Measurements from ENCODE around the gene SOS1. TPM values are rescaled to one million over a fixed set of nuclear protein-coding genes. Genes with fewer than 3 reads are reported as not detected.
A peak's percentile ranks its signal among the peaks of the same experiment; 100 is the strongest.

Gene SOS1
- total RNA-seq, 2 donors from 2014 or later, result 35.0 to 54.1 TPM

DNA sequence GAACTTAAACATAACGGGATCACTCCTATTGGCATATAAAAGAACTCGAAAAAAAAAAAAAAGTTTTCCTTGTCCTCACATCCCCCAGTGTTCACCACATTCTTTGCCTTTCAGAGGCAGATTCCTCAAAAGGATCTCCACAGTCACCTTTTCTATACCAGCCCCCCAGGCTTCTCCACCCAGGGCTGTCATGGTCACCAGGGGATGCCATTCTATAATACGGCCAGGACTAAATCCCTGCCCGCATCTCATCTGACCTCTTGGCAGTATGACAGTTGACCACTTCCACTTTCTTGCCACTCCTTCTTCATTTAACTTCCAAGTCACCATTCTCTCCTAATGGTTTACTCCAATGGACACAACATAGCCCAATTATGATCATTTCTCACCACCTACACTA, 29.3 kb downstream of the SOS1 start:
- Histone ChIP-seq H3K27me3 (replicated peaks; ENCODE audit: insufficient read depth) (no peaks in the 10 kb centered on the region), H3K36me3 (no peaks in the 10 kb centered on the region), H3K9me3 (no peaks in the 10 kb centered on the region), H3K4me3 (no peak overlapping the region), H3K27ac (no peak overlapping the region), H3K4me1 (replicated peaks) (no peaks in the 10 kb centered on the region)
- intact Hi-C loops (cut with DNase I), result no loop called here
- TF ChIP-seq POLR2AphosphoS5 (IDR thresholded peaks at IDR 0.05) (no peak), POLR2A (IDR thresholded peaks at IDR 0.05) (no peak)
- TF ChIP-seq, protein P1, sequence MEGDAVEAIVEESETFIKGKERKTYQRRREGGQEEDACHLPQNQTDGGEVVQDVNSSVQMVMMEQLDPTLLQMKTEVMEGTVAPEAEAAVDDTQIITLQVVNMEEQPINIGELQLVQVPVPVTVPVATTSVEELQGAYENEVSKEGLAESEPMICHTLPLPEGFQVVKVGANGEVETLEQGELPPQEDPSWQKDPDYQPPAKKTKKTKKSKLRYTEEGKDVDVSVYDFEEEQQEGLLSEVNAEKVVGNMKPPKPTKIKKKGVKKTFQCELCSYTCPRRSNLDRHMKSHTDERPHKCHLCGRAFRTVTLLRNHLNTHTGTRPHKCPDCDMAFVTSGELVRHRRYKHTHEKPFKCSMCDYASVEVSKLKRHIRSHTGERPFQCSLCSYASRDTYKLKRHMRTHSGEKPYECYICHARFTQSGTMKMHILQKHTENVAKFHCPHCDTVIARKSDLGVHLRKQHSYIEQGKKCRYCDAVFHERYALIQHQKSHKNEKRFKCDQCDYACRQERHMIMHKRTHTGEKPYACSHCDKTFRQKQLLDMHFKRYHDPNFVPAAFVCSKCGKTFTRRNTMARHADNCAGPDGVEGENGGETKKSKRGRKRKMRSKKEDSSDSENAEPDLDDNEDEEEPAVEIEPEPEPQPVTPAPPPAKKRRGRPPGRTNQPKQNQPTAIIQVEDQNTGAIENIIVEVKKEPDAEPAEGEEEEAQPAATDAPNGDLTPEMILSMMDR (IDR thresholded peaks at IDR 0.05), result no peak
- 88% methylated on average over 4 of the region's 4 CpGs for WGBS
- no peak for DNase-seq (ENCODE audit: low spot score)

DNA sequence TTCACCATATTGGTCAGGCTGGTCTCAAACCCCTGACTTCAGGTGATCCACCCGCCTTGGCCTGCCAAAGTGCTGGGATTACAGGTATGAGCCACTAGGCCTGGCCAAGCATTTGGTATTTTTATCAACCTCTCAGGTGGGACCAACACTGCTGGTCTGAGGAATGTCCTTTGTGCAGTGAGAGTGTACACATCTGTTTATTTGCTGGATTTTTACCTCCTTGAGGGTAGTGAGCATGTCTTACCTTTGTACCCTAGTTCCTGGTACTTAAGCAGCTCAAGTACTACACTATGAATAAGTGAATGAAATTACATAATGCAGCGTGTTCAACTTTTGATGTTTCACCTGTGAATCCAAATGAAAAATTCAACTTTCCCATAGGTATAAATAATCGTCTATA, 29.8 kb downstream of the SOS1 start:
- DNase-seq (ENCODE audit: low spot score), result no peak
- intact Hi-C loops (cut with DNase I), result no loop called here
- Histone ChIP-seq H3K9me3 (no peaks in the 10 kb centered on the region), H3K27ac (no peak overlapping the region), H3K4me3 (no peak overlapping the region), H3K36me3 (no peaks in the 10 kb centered on the region), H3K4me1 (replicated peaks) (no peaks in the 10 kb centered on the region), H3K27me3 (replicated peaks; ENCODE audit: insufficient read depth) (no peaks in the 10 kb centered on the region)
- WGBS, result 94% methylated on average over 3 of the region's 3 CpGs
- TF ChIP-seq POLR2AphosphoS5 (IDR thresholded peaks at IDR 0.05), result no peak
- TF ChIP-seq POLR2A (IDR thresholded peaks at IDR 0.05), result no peak
- TF ChIP-seq, protein P1 (IDR thresholded peaks at IDR 0.05), result no peak

DNA sequence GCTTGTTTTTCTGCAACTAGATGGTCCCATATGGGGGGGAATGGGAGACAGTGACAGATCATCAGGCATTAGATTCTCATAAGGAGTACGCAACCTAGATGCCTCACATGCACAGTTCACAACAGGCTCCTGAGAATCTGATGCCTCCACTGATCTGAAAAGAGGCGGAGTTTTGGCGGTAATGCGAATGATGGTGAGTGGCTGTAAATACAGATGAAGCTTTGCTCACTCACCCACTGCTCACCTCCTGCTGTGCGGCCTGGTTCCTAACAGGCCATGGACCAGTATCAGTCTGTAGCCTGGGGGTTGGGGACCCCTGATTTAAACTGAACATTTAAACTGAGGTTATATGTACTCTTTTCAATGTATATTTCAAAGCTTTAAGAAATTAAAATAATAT, 40.7 kb downstream of the SOS1 start:
- 95% methylated on average over 5 of the region's 5 CpGs for WGBS
- Histone ChIP-seq H3K27ac (no peak overlapping the region), H3K36me3 (no peaks in the 10 kb centered on the region), H3K27me3 (replicated peaks; ENCODE audit: insufficient read depth) (no peaks in the 10 kb centered on the region), H3K4me1 (replicated peaks) (no peaks in the 10 kb centered on the region), H3K9me3 (no peaks in the 10 kb centered on the region), H3K4me3 (no peak overlapping the region)
- intact Hi-C loops (cut with DNase I), result no loop called here
- TF ChIP-seq, protein P1 (IDR thresholded peaks at IDR 0.05), result no peak
- TF ChIP-seq POLR2A (IDR thresholded peaks at IDR 0.05), result no peak
- TF ChIP-seq POLR2AphosphoS5 (IDR thresholded peaks at IDR 0.05), result no peak
- DNase-seq (ENCODE audit: low spot score), result no peak

DNA sequence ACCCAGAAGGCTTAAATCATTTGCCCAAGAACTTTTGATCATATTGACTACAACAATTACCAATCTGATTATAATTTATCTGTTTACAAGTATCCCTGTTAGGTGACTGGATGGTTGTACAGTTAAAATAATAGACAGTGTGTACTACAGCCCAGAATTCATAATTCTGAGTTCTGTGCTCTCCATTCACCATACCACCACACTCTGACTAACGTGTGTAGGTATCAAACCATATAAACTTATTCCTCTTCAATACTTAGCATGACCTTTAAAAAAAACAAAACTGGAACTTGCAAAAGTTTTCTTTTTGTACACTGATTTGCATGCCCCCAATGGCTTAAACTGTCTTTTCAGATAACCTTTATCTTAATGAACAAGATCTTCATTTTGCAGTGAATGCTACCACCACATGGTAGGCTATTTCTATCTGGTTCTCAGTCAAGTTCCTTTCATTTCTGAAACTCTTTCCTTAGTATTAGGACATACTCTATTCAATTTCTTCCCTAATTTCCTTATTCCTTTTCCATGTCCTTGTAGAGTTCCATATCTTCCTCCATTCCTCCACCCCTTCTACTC, 50.9 kb downstream of the SOS1 start:
- WGBS, result 97% methylated on average over 1 of the region's 1 CpG
- intact Hi-C loops (cut with DNase I), result loop anchor here (5.0 kb wide), 1 partner anchor 52 kb away; the partner anchor contains the start of gene SOS1
- H3K9me3 ChIP-seq, result no peaks in the 10 kb centered on the region
- no peak overlapping the region for H3K4me3 ChIP-seq
- H3K27ac ChIP-seq, result no peak overlapping the region
- no peaks in the 10 kb centered on the region for H3K27me3 ChIP-seq (replicated peaks; ENCODE audit: insufficient read depth)
- H3K36me3 ChIP-seq, result no peaks in the 10 kb centered on the region
- H3K4me1 ChIP-seq (replicated peaks), result no peaks in the 10 kb centered on the region
- TF ChIP-seq POLR2A (IDR thresholded peaks at IDR 0.05) (no peak), POLR2AphosphoS5 (IDR thresholded peaks at IDR 0.05) (no peak)
- TF ChIP-seq, protein P1 (IDR thresholded peaks at IDR 0.05), result no peak
- DNase-seq (ENCODE audit: low spot score), result no peak

DNA sequence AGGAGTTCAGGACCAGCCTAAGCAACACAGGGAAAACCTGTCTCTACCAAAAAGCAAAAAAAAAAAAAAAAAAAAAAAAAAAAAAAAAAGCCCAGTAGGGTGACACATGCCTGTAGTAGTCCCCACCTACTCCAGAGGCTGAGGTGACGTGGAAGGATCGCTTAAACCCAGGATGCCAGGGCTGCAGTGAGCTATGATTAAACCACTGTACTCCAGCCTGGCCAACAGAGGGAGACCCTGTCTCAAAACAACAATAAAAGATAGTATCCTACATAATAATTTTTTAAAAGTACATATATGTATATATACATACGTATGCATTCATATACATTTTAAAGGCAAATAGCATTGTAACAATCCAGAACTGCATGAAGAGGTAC, 51.7 kb downstream of the SOS1 start:
- Histone ChIP-seq H3K9me3 (no peaks in the 10 kb centered on the region), H3K27ac (peak overlapping the region in 1 of 2 donors; percentile 24), H3K4me1 (replicated peaks) (no peaks in the 10 kb centered on the region), H3K4me3 (no peak overlapping the region), H3K36me3 (no peaks in the 10 kb centered on the region), H3K27me3 (replicated peaks; ENCODE audit: insufficient read depth) (no peaks in the 10 kb centered on the region)
- intact Hi-C loops (cut with DNase I), result no loop called here
- WGBS, result 86% methylated on average over 3 of the region's 3 CpGs
- TF ChIP-seq POLR2A (IDR thresholded peaks at IDR 0.05) (no peak), POLR2AphosphoS5 (IDR thresholded peaks at IDR 0.05) (no peak)
- TF ChIP-seq, protein P1 (IDR thresholded peaks at IDR 0.05), result no peak
- DNase-seq (ENCODE audit: low spot score), result no peak

Measured in prostate gland (tissue), 2 donors.